ENCODE results near the gene RPS26. TPM values are rescaled to one million over a fixed set of nuclear protein-coding genes. Genes with fewer than 3 reads are reported as not detected.

Gene RPS26
- total and polyA plus RNA-seq, 9 of the 15 experiments (the other 6 are each of a cell fraction or from before 2014, with no cell fraction given) = 70.2 to 1,589 (median 852) TPM

DNA sequence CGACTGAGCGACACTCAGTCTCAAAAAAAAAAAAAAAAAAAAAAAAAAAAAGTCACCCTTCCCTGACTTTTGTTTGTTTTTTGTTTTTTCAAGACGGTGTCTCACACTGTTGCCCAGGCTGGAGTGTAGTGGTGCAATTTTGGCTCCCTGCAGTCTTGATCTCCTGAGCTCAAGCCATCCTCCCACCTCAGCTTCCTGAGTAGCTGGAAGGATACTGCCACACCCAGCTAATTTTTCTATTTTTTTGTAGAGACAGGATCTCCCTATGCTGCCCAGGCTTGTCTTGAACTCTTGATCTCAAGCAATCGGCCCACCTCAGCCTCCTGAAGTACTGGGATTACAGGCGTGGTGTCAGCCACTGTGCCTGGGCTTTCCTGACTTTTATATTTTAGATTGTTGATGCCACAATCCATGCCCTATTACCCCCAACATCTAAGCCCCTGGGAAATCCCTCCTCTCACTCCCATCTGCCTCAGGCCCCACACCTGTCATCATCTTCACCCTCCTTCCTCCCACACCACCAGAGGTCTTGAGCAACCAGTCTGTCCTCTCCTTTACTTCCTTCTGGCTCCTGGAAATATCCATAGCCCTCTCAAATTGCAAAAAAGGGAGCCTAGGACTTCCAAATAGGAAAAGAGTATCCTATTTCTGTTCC lies 13.1 kb upstream of the RPS26 start:
- BruUV-seq (replicated peaks) = no TSS peak
- Histone ChIP-seq H3K27ac (ENCODE audit: extremely low read depth, low read depth, low read length) (no peak overlapping the region), H3K36me3 (ENCODE audit: control insufficient read depth, insufficient read depth, low read length) (peaks cover 92% of the 10 kb centered on the region), H3K4me1 (replicated peaks in 1 of 2; ENCODE audit: control insufficient read depth in 2 of 2, insufficient read depth in 2 of 2, low read length in 2 of 2) (peaks cover 6 to 7% of the 10 kb centered on the region in 2 experiments; a peak in 3 of 5 replicates), H3K27me3 (ENCODE audit: control insufficient read depth in 2 of 2, insufficient read depth in 2 of 2, low read length in 2 of 2) (no peaks in the 10 kb centered on the region), H3K4me2 (ENCODE audit: insufficient read depth, low read length) (no peak overlapping the region), H3K4me3 (no peak overlapping the region), H3K9me3 (replicated peaks; ENCODE audit: control insufficient read depth, insufficient read depth, low read depth, low read length) (no peaks in the 10 kb centered on the region), H2AFZ (ENCODE audit: low read depth, low read length) (no peak overlapping the region), H3K9me1 (ENCODE audit: control insufficient read depth, insufficient read depth, low read length) (no peaks in the 10 kb centered on the region), H4K20me1 (replicated peaks; ENCODE audit: control insufficient read depth, insufficient read depth, low read length) (no peaks in the 10 kb centered on the region), H3K9ac (ENCODE audit: insufficient read depth in 1 of 2, low read depth in 2 of 2, low read length in 2 of 2) (peak overlapping the region in 1 of 2 experiments; percentile 28; a peak in 1 of 4 replicates), H3K79me2 (ENCODE audit: control insufficient read depth, insufficient read depth, low read length) (peaks cover 12% of the 10 kb centered on the region)
- no peak for TF ChIP-seq SREBF2 (CRISPR knock-in tag; IDR thresholded peaks at IDR 0.05)
- FAIRE-seq (no peak), ATAC-seq (peak; percentile 20; the same call in 1 of the 3 replicates), DNase-seq (ENCODE audit: extremely low read depth in 1 of 4, low spot score in 3 of 4) (no peak)
- POLR2A ChIA-PET = interaction anchor here (1.1 to 1.4 kb wide), 3 partner anchors 13 to 285 kb away, joined by 3 to 9 read pairs (median 5); partner anchors contain the start of genes RPS26 and SUOX
- CTCF ChIA-PET (ENCODE audit: low intra/inter-chr PET ratio) = interaction anchor here (1.3 to 2.2 kb wide), 2 partner anchors 33 to 290 kb away, joined by 4 to 35 read pairs; partner anchors contain the start of gene SUOX
- in situ Hi-C loops (cut with MboI) (loop anchor here (10.0 kb wide), 1 partner anchor 214 kb away; the partner anchor contains the start of genes ORMDL2 and SARNP), intact Hi-C loops (cut with micrococcal nuclease) (loop anchor here (1.0 kb wide), 1 partner anchor 32 kb away; no protein-coding TSS in a partner anchor)
- 83% methylated on average over 3 of the region's 5 CpGs for WGBS (ENCODE audit: insufficient coverage, low coverage, missing lambda C conversion rate)

- ChIA-PET POLR2A (interaction anchor here (0.6 to 1.4 kb wide), 9 partner anchors 10 to 285 kb away, joined by 3 to 9 read pairs (median 4); partner anchors contain the start of genes RAB5B, RPS26 and SUOX), CTCF (ENCODE audit: low intra/inter-chr PET ratio) (interaction anchor here (1.3 to 2.2 kb wide), 2 partner anchors 33 to 291 kb away, joined by 4 to 35 read pairs; partner anchors contain the start of gene SUOX)
- intact Hi-C loops (cut with micrococcal nuclease) = loop anchor here (1.0 kb wide), 1 partner anchor 33 kb away; no protein-coding TSS in a partner anchor
- H3K4me3 ChIP-seq = no peak overlapping the region
- peak; percentile 27; the same call in 1 of the 3 replicates for ATAC-seq
- DNase-seq (ENCODE audit: extremely low read depth in 1 of 4, low spot score in 3 of 4) = no peak
- H2AFZ ChIP-seq (ENCODE audit: low read depth, low read length) = no peak overlapping the region
- peak overlapping the region in 1 of 2 experiments; percentile 28; a peak in 1 of 4 replicates for H3K9ac ChIP-seq (ENCODE audit: insufficient read depth in 1 of 2, low read depth in 2 of 2, low read length in 2 of 2)
- peaks cover 7% of the 10 kb centered on the region for H3K79me2 ChIP-seq (ENCODE audit: control insufficient read depth, insufficient read depth, low read length)
- peaks cover 89% of the 10 kb centered on the region for H3K36me3 ChIP-seq (ENCODE audit: control insufficient read depth, insufficient read depth, low read length)
- peak; percentile 29 for FAIRE-seq
- in situ Hi-C loops (cut with MboI) = loop anchor here (10.0 kb wide), 1 partner anchor 214 kb away; the partner anchor contains the start of genes ORMDL2 and SARNP
- no peak overlapping the region for H3K4me2 ChIP-seq (ENCODE audit: insufficient read depth, low read length)
- H3K9me3 ChIP-seq (replicated peaks; ENCODE audit: control insufficient read depth, insufficient read depth, low read depth, low read length) = no peaks in the 10 kb centered on the region
- H3K4me1 ChIP-seq (replicated peaks in 1 of 2; ENCODE audit: control insufficient read depth in 2 of 2, insufficient read depth in 2 of 2, low read length in 2 of 2) = peaks cover 2 to 6% of the 10 kb centered on the region in 2 experiments; a peak in 2 of 5 replicates
- no peak for TF ChIP-seq ZBTB9 (CRISPR knock-in tag; IDR thresholded peaks at IDR 0.05)
- no peaks in the 10 kb centered on the region for H3K9me1 ChIP-seq (ENCODE audit: control insufficient read depth, insufficient read depth, low read length)
- no TSS peak for BruUV-seq (replicated peaks)
- H4K20me1 ChIP-seq (replicated peaks; ENCODE audit: control insufficient read depth, insufficient read depth, low read length) = no peaks in the 10 kb centered on the region
- no peaks in the 10 kb centered on the region for H3K27me3 ChIP-seq (ENCODE audit: control insufficient read depth in 2 of 2, insufficient read depth in 2 of 2, low read length in 2 of 2)
- no peak overlapping the region for H3K27ac ChIP-seq (ENCODE audit: extremely low read depth, low read depth, low read length)
Measured at GRCh38 chr12:56029166-56029519, 12.6 kb upstream of the RPS26 start.
